Right renal pelvis (tissue), 4 donors: ENCODE measurements around the gene PAFAH1B2. TPM values are rescaled to one million over a fixed set of nuclear protein-coding genes. Genes with fewer than 3 reads are reported as not detected.
"Not testable (repeated sequence)": the region's sequence is repeated elsewhere in the genome, so short reads cannot be mapped to it uniquely, and the experiment has no call there.

ENCODE experiments used
- DNase-seq, 4 donors: peaks; one replicate each; pipeline ENCODE4 v3.0.0-alpha.2; 2013; ENCODE audit warnings: low read depth in 4 of 4, low spot score in 3 of 4, missing footprints in 1 of 4
- polyA plus RNA-seq, 4 donors: library from polyadenylated mRNA; unstranded; fragments of 120-200 nt; gene quantifications; one replicate each; pipeline ENCODE4 v1.2.1, GENCODE V29; 2013; ENCODE audit not compliant: insufficient read length in 4 of 4

PAFAH1B2 gene
- polyA plus RNA-seq, 4 donors: 69.0 to 76.5 (median 72.1) TPM

DNA sequence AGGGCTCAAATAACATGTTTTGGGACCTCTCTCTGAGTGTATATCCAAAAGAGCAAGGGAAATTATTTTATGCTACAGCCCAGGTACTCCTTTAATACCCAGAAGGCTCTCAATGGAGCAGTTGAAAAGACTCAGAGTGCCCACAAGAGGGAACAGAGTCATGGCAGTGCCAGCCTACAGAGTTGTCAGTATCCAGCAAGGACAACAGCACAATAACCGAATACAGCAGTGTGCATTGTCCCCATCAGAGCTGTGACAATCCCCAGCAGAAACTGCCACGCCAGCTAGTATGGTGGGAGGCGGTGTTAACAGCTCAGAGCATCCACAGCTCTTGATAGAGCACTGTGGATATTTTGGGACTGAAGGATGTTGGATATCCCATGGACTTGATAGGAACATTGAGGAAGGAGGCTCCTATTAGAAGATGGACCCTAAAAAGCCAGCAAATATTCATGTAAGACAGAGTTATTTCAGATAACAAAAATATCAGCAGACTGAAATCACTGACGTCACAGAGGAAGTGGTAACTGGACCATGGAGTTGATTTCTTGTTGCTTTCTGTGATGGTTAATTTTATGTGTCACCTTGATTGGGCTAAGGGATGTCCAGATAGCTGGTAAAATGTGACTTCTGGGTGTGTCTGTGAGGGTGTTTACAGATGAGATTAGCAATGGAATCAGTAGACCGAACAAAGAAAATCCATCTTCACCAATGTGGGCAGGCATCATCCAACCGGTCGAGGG lies 17.7 kb upstream of the PAFAH1B2 start:
- no peak for DNase-seq

DNA sequence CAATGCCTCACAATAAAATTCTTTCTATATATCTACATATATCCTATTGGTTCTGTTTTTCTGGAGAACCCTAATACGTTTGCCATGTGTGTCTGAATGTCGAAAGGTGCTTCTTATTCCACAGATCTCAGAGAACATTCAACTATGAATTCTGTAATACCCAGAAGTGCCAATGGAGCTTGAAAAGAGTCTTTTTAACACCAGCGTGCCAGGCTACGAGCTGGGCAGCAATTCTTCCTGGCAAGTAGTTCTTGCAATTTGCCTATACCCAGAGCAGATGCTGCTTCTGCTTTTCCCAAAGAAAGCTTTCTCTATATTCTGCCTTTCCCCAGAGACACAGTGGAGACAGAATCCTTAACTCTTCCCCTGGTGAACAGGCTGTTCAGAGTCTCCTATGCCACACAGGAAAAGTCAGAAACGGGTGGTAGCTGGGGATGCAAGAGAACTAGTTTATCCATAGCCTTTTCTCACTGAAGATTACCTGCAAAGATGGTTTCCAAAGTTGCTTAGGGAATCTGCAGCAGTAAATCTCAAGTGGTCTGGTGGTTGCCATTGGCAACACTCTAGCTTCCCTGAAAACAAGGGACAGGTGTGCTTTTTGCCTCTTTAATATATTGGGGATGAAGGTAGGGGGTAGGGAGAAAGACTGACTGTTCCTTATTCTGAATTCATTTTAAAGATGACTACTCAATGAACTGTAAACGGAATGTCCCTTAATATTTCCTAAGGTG lies 16.8 kb upstream of the PAFAH1B2 start:
- DNase-seq: no peak

DNA sequence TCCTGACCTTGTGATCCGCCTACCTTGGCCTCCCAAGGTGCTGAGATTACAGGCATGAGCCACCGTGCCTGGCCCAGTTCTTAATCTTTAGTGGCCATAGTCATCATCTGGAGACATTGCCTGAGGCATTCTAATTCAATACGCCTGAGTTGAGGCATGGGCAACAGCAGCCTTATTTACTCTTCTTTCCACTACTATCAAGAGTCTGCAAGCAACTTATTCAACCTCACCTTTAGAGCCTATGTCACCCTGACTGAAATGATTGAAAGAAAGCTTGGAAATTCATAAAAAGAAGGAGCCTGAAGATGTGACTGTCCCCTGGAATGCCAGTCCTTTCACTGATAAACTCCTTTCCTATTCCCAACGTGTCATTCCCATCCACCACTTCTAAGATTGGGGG lies 15.8 kb upstream of the PAFAH1B2 start:
- no peak for DNase-seq

GRCh38 chr11:117130396-117130795 lies 13.7 kb upstream of the PAFAH1B2 start:
- DNase-seq: not testable (repeated sequence)

DNA sequence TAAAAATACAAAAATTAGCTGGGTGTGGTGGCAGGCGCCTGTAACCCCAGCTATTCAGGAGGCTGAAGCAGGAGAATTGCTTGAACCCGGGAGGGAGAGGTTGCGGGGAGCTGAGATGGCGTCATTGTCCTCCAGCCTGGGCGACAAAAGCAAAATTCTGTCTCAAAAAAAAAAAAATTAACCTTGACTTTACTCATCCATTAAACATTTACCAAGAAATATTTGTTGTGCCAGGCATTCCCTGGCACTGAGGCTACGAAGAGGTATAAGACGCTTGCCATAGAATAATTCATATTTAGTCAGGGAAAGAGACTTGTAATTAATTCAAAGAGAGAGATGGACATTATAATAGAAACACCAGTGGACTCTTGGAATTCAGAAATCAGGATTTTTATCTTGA lies 13.2 kb upstream of the PAFAH1B2 start:
- no peak for DNase-seq

DNA sequence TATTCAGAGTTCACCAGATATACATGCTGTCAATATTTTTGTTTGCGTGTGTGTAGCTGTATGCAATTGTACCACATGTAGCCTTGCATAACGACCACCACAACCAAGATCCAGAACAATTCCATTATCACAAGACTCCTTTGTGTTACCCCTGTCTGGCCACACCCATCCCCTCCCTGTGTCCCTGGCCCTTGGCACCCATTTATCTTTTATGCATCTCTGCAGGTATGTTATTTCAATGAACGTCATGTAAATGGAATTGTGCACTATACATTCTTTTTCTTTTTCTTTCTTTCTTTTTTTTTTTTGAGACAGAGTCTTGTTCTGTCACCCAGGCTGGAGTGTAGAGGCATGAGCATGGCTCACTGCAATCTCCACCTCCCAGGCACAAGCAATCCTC lies 9.7 kb upstream of the PAFAH1B2 start:
- no peak for DNase-seq

DNA sequence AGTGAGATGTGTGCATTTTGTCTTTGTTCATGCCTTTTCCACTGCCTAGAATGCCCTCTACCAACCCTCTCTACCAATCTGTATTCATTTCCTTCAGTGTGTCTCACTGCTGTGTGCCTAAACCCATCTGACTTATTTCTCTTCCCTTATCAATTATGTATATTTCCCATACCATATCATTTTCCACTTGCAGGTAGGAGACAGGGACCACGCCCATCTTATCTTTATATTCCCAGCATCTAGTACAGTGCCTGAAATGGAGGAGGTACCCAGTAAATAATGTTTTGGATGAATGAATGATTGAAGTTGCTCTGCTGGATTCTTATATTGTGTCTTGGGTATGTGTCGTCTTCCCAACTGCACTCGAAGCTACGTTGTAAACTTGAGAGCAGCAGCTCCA lies 9.1 kb upstream of the PAFAH1B2 start:
- not testable (repeated sequence) for DNase-seq

- DNase-seq: not testable (repeated sequence)
Observed at GRCh38 chr11:117137223-117138086, 6.6 kb upstream of the PAFAH1B2 start.

DNA sequence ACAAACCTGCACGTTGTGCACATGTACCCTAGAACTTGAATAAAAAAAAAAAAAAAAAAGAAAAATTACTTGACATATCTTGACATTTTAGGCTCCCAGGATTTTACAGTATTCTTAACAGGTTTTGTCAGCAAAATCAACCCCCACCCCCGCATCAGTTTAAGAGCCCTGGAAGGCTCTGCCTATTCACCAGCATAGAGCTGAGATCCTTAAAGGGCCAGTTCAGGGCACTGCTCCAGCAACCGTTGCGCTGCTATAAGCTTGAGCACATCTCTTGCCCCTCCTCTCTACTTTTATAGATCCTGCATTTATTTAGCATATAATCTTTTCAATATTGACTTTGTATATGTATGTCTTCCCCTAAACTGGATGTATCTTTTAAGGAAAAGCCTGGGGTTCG lies 697 bp upstream of the PAFAH1B2 start:
- peak in 2 of 4 donors; percentile 23 to 38 for DNase-seq

DNA sequence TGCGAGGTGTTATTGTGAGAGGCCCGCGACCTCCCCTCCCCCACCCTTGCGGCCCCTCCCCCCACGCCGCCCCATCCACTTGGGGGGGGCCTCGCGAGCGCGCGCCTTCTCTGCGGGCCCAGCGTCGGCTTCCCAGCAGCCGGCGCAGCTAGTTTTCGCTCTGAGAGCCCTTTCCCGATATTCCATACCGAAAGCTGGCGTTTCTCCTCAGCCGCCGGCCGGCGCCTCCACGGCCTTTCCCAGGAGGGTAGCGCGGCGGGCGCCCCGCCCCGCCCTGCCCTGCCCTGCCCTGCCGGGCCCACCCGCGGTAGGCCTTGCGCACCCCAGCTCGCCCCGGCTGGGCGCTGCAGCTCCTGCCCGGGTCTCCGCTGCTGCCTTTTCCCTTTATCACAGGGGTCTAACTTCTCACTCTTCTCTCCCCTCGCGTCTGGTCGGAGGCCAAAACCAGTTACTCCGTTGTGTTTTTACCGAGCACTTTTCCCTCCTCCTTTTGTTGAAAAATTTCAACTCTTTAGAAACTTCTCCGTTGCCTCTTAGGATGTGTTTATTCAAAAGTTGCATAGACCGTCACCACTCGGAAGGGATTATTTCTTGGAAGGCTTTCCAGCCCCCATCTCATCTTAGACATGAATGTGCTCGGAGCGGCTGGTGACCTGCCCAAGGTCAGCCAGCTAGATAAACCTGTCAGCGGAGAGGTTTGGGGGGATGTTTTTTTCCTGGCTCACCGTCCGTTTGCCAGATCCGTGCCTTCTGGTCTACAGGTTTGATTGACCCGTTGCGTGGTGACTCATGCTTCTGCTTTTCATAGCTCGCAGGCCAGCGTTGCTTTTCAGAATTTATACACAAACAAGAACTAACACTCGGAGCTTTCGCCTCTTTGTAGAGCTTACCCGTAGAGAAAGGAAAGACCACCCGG lies 648 bp downstream of the PAFAH1B2 start:
- DNase-seq: peak in 3 of 4 donors; percentile 16 to 27 (median 19)

GRCh38 chr11:117145393-117145761 lies 1.3 kb downstream of the PAFAH1B2 start:
- DNase-seq: peak in 2 of 4 donors; percentile 12 to 38

- DNase-seq: no peak
Observed at GRCh38 chr11:117146521-117146920, 2.4 kb downstream of the PAFAH1B2 start.

GRCh38 chr11:117152066-117152465 lies 8.0 kb downstream of the PAFAH1B2 start:
- no peak for DNase-seq

- no peak for DNase-seq
Observed at GRCh38 chr11:117154468-117154867, 10.4 kb downstream of the PAFAH1B2 start.

DNA sequence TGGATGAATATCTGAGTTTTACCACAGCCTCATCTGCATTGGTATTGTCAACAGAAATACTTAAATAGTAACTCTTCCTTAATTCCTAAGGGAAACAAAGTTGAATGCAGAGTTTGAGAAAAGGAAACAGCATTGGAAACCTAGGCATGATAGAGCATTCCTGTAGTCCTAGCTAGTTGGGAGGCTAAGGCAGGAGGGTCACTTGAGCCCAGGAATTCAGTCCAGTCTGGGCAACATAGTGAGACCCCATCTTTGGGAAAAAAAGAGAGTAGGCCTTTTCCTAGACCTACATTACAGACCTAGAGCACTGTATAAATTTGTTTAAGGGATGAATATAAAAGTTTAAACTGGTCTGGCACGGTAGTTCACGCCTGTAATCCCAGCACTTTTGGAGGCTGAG lies 13.4 kb downstream of the PAFAH1B2 start:
- DNase-seq: no peak

DNA sequence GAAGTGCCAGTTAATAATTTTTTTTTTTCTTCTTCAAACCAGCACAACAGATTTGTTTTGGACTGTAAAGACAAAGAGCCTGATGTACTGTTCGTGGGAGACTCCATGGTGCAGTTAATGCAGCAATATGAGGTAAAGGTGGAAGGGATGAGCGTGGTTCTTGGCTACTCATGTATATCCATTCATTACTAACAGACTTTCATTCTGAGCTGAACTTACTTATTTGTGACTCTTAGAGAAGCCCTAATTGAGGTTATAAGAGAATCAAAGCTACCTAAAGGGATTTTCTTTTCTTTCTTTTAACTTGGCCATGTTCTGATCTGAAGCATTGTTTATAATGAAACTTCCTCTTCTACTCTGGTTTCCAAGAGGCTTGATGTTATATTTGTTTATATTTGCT lies 15.8 kb downstream of the PAFAH1B2 start:
- DNase-seq: no peak

DNA sequence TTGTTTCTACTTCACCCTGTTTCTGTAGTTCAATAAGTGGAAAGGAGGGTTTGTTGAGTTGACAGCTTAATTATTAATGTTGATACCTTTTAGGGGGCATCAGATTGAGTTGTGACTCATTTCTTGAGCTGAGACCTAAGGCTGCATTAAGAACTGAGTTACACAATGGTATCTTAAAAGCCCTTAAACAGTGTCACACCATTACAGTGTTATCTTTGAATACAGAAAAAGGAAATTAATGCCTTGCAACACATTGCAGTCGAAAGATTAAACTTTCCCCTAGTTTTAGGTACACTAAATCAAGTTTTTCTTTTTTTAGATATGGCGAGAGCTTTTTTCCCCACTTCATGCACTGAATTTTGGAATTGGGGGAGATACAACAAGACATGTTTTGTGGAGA lies 16.7 kb downstream of the PAFAH1B2 start:
- no peak for DNase-seq

- DNase-seq: no peak
Observed at GRCh38 chr11:117166491-117166890, 22.4 kb downstream of the PAFAH1B2 start.

DNA sequence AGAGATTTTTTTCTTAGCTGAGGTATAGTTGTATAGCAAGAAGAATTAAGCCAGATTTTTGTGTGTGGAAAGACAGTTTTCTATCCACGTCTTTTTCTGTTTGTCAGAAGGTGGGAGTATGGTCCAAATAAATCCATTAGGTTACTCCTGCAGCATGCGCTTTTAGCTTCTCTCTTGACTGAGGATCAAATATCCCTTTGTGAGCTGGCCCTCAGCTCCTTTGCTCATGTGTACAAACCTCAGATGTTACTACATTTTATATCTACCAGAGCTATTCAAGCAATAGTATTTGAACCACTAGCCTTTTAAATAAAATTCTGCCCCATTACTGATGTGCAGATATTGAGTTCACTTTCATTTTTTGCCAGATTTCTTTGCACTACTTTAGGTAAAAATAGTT lies 25.6 kb downstream of the PAFAH1B2 start:
- no peak for DNase-seq

DNA sequence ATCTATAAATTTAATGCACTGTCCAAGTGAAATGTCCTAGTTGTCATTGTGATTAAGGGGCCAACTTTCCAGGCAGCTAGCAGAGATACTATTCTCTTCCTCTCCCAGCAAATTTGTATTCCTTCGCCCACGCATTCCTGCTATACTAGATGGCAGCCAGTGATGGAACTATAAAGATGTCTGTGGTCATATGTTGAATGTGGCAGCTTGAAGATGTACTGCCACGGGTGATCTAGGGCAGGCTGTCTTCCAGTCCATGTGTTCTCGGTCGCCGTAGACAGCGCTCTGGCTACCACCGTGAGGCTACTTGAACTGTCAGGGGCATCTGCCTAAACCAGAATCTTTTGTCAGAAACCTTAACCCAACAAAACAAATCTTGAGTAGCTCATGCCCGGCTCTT lies 26.1 kb downstream of the PAFAH1B2 start:
- no peak for DNase-seq
